Esophagus (tissue), 2 donors: ENCODE results near the gene CCDC174. TPM values are rescaled to one million over a fixed set of nuclear protein-coding genes. Genes with fewer than 3 reads are reported as not detected.

ENCODE experiments used
- H3K27ac ChIP-seq, 2 donors: one replicate each; pipeline ENCODE4 v1.5.1; 2013; ENCODE audit warnings: low read depth in 2 of 2, mild to moderate bottlenecking in 2 of 2, inconsistent platforms in 1 of 2, low read length in 1 of 2, moderate library complexity in 1 of 2
- H3K27me3 ChIP-seq, 2 donors: one replicate each; pipeline ENCODE4 v1.6.1; 2013; ENCODE audit warnings: low read length in 2 of 2, control low read depth in 1 of 2, mild to moderate bottlenecking in 1 of 2; ENCODE audit not compliant: insufficient read depth in 2 of 2, control insufficient read depth in 1 of 2
- H3K36me3 ChIP-seq, 2 donors: one replicate each; pipeline ENCODE4 v1.6.1; 2013; ENCODE audit warnings: low read length in 1 of 2; ENCODE audit not compliant: control insufficient read depth in 2 of 2, insufficient read depth in 2 of 2
- H3K4me1 ChIP-seq, 2 donors: one replicate each; pipeline ENCODE4 v1.6.1; 2013; ENCODE audit warnings: low read length in 1 of 2; ENCODE audit not compliant: control insufficient read depth in 2 of 2, insufficient read depth in 2 of 2
- H3K4me3 ChIP-seq, 2 donors: one replicate each; pipeline ENCODE4 v1.5.1; 2013; ENCODE audit warnings: low read length in 2 of 2, mild to moderate bottlenecking in 2 of 2, low read depth in 1 of 2, moderate library complexity in 1 of 2
- H3K9me3 ChIP-seq, 2 donors: one replicate each; pipeline ENCODE4 v1.6.1; 2013; ENCODE audit warnings: mild to moderate bottlenecking in 2 of 2, low read depth in 1 of 2, low read length in 1 of 2, moderate library complexity in 1 of 2; ENCODE audit not compliant: control insufficient read depth in 2 of 2, insufficient read depth in 1 of 2
- WGBS, 2 donors: extraction: QIAGEN DNeasy Blood & Tissue Kit; methylation state at CpG; one replicate each; pipeline ENCODE4 v1.1.7; 2013; 5-methylcytosine and 5-hydroxymethylcytosine counted together
- polyA plus RNA-seq, 2 donors: library from polyadenylated mRNA; stranded (reverse); fragments of 200-250 nt; gene quantifications; one replicate each; pipeline ENCODE4 v1.2.3, GENCODE V29; 2013
- donor health status: healthy with polysubstance abuse.
- donor health status: Bipolar disorder and iron deficiency.

The CCDC174 gene
- polyA plus RNA-seq, 2 donors = 10.4 to 11.1 TPM

DNA sequence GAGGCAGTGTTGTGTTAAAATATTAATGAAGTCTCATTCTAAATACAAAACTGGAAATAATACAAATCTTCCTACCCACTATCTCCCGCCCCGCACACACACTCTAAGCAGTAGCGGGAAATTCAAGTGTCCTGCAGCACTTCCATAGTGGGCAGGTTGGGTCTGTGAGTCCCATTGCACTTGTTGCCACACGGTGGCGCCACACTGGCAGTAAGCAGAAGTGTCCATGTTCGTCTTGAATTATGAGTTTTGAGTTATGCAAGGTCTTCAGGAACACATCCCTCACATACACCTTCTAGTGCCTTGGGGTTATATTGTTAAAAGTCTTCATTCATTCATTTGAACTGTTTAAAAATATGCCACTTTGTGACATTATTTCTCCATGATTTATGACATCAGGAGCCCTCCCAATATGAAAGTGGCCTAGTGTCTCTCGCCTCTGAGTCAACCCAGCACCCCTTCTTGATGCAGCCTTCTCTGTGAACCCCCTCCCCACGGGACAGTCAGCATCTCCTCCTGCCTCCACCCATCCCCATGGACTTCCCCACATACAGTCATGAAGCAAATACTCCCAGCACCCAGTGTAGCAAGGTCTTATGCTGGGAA is 17.6 kb upstream of the CCDC174 start:
- no peaks in the 10 kb centered on the region for H3K9me3 ChIP-seq
- H3K4me3 ChIP-seq = no peak overlapping the region
- H3K36me3 ChIP-seq = no peaks in the 10 kb centered on the region
- H3K4me1 ChIP-seq = no peaks in the 10 kb centered on the region
- WGBS, 2 donors = 37 to 41% methylated on average over 8 of the region's 8 CpGs
- H3K27ac ChIP-seq = no peak overlapping the region
- H3K27me3 ChIP-seq = no peaks in the 10 kb centered on the region

DNA sequence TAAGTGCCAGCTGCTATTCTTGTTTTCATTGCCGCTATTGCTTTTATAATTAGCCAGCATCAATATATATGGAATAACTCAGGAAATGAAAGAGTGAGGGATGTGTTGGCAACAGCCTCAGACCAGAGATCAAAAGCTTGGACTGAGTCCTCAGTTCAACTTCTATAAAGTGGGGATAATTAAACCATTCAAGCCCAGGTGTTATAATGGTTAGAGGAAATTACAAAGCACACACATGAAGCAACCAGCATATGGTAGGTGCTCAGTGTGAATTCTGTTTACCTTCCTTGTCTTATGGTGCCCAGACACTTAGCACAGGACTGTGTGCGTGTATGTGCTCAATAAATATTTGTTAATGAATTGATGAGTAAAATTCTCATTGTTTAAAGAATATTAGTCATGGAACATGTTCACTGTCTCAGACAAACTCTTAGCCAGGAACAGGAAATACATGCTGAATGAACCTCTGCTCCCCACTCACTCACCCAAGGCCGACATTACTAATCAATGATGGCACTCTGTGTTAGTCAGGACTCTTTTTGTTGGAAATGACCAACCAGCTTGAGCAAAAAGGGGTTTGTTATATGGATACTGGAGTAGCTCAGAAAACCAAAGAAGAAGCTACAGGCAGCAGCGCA is 16.7 kb upstream of the CCDC174 start:
- no peaks in the 10 kb centered on the region for H3K27me3 ChIP-seq
- H3K4me3 ChIP-seq = no peak overlapping the region
- no peaks in the 10 kb centered on the region for H3K36me3 ChIP-seq
- no peaks in the 10 kb centered on the region for H3K9me3 ChIP-seq
- H3K4me1 ChIP-seq = no peaks in the 10 kb centered on the region
- 51 to 73% methylated on average over 4 of the region's 4 CpGs for WGBS, 2 donors
- H3K27ac ChIP-seq = no peak overlapping the region

DNA sequence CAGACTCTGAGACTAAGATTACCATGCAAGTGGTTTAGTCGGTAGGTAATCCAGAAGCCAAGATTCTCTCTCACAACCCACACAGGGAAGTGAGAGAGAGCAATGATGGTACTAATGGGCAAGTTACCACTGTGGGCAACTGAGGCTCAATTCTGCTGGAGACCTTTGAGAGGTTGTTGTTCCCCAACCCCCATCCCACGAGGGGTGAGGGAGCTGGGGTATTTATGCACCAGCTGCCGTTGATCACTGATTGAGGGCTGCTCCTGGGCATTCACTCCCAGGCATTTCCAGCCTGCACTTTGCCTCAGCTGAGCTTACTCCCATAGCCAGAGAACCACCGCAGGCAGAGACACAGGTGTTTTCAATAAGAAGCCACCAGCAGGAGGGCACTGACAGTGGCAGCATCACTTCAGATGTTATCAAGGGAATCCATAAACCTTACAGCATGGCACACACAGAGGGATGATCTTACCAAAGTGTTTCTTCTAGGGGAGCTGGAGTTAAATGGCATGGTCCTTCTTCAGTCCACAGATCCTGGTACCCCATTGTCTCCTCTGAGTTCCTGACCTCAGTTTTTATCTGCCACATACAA is 15.0 kb upstream of the CCDC174 start:
- no peaks in the 10 kb centered on the region for H3K27me3 ChIP-seq

DNA sequence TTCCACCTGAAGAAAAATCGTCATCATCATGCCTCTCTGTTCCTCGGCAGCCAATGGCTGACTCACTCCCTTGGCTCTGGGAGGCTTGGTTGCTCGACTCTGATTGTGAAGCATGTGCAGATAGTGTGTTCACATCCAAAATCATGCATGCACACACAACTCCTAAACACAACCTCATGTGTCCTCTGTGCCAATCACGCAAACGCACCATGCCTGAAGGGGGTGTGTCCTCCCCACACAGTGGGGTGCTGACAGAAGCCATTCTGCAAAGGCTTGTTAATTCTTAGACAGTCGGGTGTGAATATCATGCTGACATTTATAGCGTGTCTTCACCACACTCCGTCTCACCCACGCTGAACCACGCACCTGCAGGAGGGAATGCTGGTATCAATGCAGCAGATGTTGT is 11.4 kb upstream of the CCDC174 start:
- WGBS, 2 donors = 43 to 48% methylated on average over 10 of the region's 10 CpGs
- Histone ChIP-seq H3K36me3 (no peaks in the 10 kb centered on the region), H3K4me3 (no peak overlapping the region), H3K27ac (no peak overlapping the region), H3K27me3 (no peaks in the 10 kb centered on the region), H3K4me1 (no peaks in the 10 kb centered on the region), H3K9me3 (no peaks in the 10 kb centered on the region)

More for the DNA sequence above, 15.0 kb upstream of the CCDC174 start:
- no peak overlapping the region for H3K27ac ChIP-seq
- H3K36me3 ChIP-seq = no peaks in the 10 kb centered on the region
- 63 to 76% methylated on average over 4 of the region's 4 CpGs for WGBS, 2 donors
- no peaks in the 10 kb centered on the region for H3K9me3 ChIP-seq
- no peaks in the 10 kb centered on the region for H3K4me1 ChIP-seq
- no peak overlapping the region for H3K4me3 ChIP-seq

DNA sequence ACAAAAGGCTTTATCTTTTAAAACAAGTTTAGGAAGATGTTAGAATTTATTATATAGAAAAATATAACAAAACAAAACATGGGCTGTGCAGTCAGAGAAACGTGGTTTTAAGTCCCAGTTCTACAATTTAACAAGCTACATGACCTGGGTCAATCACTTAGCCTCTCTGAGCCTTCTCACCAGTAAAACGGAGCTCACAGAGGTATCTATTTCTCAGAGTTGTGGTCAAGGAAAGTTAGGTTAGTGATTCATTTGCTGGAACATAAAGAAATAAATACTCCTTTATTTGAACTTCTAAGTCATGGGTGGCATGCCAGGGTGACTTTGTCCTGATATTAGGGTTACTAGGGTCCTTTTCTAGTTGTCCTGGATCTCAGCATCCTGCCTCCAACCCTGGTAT is 10.8 kb upstream of the CCDC174 start:
- no peaks in the 10 kb centered on the region for H3K9me3 ChIP-seq
- no peaks in the 10 kb centered on the region for H3K27me3 ChIP-seq
- H3K36me3 ChIP-seq = no peaks in the 10 kb centered on the region
- WGBS, 2 donors = 26 to 39% methylated on average over 2 of the region's 2 CpGs
- no peaks in the 10 kb centered on the region for H3K4me1 ChIP-seq
- H3K27ac ChIP-seq = no peak overlapping the region
- H3K4me3 ChIP-seq = no peak overlapping the region

DNA sequence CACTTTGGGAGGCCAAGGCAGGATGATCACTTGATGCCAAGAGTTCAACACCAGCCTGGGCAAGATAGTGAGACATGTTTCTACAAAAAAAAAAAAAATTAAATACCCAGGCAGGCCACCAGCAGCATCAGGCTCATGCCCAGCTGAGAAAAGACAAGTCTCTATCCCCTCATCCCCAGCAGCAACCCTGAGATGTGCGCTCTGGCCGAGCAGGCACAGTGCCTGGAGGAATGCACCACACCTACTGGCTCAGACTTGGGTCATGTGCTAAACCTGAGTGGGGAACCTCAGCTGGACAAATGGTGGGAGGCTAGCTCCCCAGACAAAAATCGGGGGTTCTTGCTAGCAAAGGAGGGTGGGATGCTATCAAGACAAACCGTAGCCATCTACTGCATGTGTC is 10.2 kb upstream of the CCDC174 start:
- no peaks in the 10 kb centered on the region for H3K36me3 ChIP-seq
- WGBS, 2 donors = 70 to 81% methylated on average over 4 of the region's 4 CpGs
- no peak overlapping the region for H3K4me3 ChIP-seq
- H3K27me3 ChIP-seq = no peaks in the 10 kb centered on the region
- H3K27ac ChIP-seq = no peak overlapping the region
- no peaks in the 10 kb centered on the region for H3K4me1 ChIP-seq
- no peaks in the 10 kb centered on the region for H3K9me3 ChIP-seq

DNA sequence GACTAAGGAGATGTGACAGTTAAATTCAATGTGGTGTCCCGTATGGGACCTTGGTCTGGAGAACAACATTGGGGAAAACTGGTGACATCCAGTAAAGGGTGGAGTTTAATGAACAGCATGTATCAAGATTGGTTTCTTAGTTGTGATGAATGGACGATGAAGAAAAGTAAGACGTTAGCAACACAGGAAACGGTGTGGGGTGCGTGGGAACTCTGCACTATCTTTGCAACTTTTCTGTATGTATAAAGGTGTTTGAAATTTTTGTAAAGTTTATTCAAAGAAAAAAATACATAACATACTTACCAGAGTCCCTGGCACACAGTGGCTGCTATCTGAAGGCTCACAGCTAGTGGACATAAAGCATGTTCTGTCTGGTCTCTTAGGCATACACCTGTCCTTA is 6.1 kb upstream of the CCDC174 start:
- H3K4me3 ChIP-seq = no peak overlapping the region
- 84 to 86% methylated on average over 5 of the region's 5 CpGs for WGBS, 2 donors
- H3K27me3 ChIP-seq = no peaks in the 10 kb centered on the region
- no peak overlapping the region for H3K27ac ChIP-seq
- H3K9me3 ChIP-seq = no peaks in the 10 kb centered on the region
- H3K4me1 ChIP-seq = no peaks in the 10 kb centered on the region
- no peaks in the 10 kb centered on the region for H3K36me3 ChIP-seq

DNA sequence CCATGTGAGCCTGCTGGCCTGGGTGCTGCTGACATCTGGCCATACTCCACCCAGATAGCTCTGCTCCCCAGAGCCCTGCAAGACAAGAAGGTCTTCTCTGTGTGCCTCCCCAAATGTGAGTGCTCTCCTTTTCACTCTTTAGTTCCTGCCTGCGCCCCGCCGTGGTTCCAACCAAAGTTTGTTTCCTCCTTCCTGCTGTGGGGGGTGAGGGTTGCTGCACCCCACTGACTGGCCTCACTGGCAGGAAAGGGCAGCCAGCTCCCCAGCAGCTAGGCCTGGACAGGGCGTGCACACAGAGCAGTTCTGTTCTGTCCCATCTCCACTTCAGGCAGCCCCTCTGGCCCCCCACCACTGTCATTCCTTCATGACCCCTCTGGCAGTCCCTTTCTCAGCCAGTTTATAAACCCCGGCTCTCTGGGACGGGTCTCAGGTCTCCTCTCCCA is 5.4 kb upstream of the CCDC174 start:
- no peak overlapping the region for H3K27ac ChIP-seq
- H3K27me3 ChIP-seq = no peaks in the 10 kb centered on the region
- no peak overlapping the region for H3K4me3 ChIP-seq
- 82 to 87% methylated on average over 6 of the region's 6 CpGs for WGBS, 2 donors
- no peaks in the 10 kb centered on the region for H3K9me3 ChIP-seq
- H3K4me1 ChIP-seq = no peaks in the 10 kb centered on the region
- no peaks in the 10 kb centered on the region for H3K36me3 ChIP-seq

DNA sequence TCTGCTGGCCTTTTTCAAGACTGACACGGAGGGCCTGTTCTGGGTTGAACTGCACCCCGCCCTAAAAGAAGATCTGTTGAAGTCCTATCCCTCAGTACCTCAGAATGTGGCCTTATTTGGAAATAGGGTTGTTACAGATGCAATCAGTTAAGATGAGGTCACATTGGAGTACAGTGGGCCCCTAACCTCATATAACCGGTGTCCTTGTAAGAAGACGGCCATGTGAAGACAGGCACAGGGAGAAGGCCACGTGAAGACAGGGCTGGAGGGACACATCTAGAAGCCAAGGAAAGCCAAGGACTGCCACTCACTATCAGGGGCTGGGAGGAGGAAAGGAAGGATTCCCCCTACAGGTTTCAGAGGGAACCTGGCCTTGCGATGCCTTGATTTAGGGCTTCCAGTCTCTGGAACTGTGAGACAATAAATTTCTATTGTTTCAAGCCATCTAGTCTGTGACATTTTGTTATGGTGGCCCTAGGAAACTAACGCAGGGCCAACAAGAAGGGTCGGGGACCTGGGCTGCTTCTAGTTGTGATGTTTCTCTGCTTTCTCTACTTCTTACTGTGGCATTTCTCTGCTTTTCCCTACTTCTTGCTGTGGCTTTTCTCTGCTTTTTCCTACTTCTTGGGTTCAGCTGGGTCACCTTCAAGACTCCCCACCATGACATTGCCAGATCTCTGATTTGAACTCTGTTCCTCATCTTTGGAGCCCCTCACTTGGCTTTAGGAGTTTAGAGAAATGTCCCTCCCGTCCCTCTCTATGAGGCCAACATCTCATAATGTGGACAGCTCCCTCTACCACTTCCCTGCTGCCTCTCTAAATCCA is 4.8 kb upstream of the CCDC174 start:
- no peaks in the 10 kb centered on the region for H3K36me3 ChIP-seq
- WGBS, 2 donors = 82 to 86% methylated on average over 9 of the region's 9 CpGs
- no peaks in the 10 kb centered on the region for H3K27me3 ChIP-seq
- no peaks in the 10 kb centered on the region for H3K4me1 ChIP-seq
- H3K27ac ChIP-seq = no peak overlapping the region
- no peak overlapping the region for H3K4me3 ChIP-seq
- no peaks in the 10 kb centered on the region for H3K9me3 ChIP-seq
